Measurements from ENCODE around the gene DNAI1. TPM values are rescaled to one million over a fixed set of nuclear protein-coding genes. Genes with fewer than 3 reads are reported as not detected.
A peak's percentile ranks its signal among the peaks of the same experiment; 100 is the strongest.

The DNAI1 gene
- total RNA-seq, 1 experiment from 2014 or later = not detected

DNA sequence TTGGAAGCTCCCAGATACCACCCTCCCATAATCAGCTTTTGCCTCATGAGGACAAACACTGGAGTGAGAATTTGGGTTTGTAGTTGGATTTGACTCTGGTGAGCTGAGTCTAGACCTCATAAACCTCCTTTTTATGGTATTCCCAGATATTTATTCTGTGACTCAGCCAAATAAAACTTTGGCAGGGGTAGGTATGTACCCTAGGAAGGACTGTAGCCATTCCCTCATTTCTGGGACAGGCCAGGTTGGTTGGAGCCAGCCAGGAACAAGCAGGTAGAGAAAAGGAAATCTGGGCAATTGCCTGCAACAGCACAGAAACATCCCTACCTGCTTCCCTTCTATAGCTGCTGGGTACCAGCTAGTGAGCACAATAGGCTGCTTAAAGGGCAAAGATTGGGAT lies 44.8 kb downstream of the DNAI1 start:
- Histone ChIP-seq H3K9me2 (replicated peaks; ENCODE audit: low read length) (no peaks in the 10 kb centered on the region), H3K27ac (ENCODE audit: low read length) (peak overlapping the region; percentile 30), H3K4me3 (ENCODE audit: low read length) (no peak overlapping the region), H3K79me2 (ENCODE audit: low read length) (no peaks in the 10 kb centered on the region), H3K4me1 (ENCODE audit: insufficient read depth, low read length) (peaks cover 31% of the 10 kb centered on the region), H3F3A (ENCODE audit: low read length, unreplicated experiment) (no peaks in the 10 kb centered on the region), H3K36me3 (ENCODE audit: low read depth, low read length) (no peaks in the 10 kb centered on the region), H3K4me2 (ENCODE audit: low read length) (peak overlapping the region; percentile 57; the same call in 1 of the 2 replicates), H3K27me3 (ENCODE audit: low read length) (no peaks in the 10 kb centered on the region), H4K20me1 (ENCODE audit: low read length) (0 out of 2 replicates have a peak, but pooled peaks cover 5% of the 10 kb centered on the region), H3K9ac (ENCODE audit: low read length) (no peak overlapping the region), H2AFZ (ENCODE audit: low read length) (no peak overlapping the region), H3K9me3 (ENCODE audit: low read length) (no peaks in the 10 kb centered on the region)
- ChIA-PET POLR2A (ENCODE audit: unreplicated experiment) (no interaction called here), CTCF (interaction anchor here (0.5 to 2.9 kb wide), 2 partner anchors 89 to 238 kb away, joined by 15 to 16 read pairs; no protein-coding TSS in a partner anchor)
- intact Hi-C loops (cut with micrococcal nuclease) = loop anchor here (5.0 kb wide), 1 partner anchor 89 kb away; no protein-coding TSS in a partner anchor
- ATAC-seq (peak; percentile 74), DNase-seq (peak; percentile 90)
- BruUV-seq (replicated peaks) = no TSS peak
- TF ChIP-seq EZH2phosphoT487 (IDR thresholded peaks at IDR 0.05; ENCODE audit: borderline replicate concordance, low read length) = no peak
- TF ChIP-seq, protein P1, sequence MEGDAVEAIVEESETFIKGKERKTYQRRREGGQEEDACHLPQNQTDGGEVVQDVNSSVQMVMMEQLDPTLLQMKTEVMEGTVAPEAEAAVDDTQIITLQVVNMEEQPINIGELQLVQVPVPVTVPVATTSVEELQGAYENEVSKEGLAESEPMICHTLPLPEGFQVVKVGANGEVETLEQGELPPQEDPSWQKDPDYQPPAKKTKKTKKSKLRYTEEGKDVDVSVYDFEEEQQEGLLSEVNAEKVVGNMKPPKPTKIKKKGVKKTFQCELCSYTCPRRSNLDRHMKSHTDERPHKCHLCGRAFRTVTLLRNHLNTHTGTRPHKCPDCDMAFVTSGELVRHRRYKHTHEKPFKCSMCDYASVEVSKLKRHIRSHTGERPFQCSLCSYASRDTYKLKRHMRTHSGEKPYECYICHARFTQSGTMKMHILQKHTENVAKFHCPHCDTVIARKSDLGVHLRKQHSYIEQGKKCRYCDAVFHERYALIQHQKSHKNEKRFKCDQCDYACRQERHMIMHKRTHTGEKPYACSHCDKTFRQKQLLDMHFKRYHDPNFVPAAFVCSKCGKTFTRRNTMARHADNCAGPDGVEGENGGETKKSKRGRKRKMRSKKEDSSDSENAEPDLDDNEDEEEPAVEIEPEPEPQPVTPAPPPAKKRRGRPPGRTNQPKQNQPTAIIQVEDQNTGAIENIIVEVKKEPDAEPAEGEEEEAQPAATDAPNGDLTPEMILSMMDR (conservative IDR thresholded peaks at IDR 0.05; ENCODE audit: low read depth, low read length) = no peak
- no peak for TF ChIP-seq EZH2 (IDR thresholded peaks at IDR 0.05; ENCODE audit: low read length, unreplicated experiment)

DNA sequence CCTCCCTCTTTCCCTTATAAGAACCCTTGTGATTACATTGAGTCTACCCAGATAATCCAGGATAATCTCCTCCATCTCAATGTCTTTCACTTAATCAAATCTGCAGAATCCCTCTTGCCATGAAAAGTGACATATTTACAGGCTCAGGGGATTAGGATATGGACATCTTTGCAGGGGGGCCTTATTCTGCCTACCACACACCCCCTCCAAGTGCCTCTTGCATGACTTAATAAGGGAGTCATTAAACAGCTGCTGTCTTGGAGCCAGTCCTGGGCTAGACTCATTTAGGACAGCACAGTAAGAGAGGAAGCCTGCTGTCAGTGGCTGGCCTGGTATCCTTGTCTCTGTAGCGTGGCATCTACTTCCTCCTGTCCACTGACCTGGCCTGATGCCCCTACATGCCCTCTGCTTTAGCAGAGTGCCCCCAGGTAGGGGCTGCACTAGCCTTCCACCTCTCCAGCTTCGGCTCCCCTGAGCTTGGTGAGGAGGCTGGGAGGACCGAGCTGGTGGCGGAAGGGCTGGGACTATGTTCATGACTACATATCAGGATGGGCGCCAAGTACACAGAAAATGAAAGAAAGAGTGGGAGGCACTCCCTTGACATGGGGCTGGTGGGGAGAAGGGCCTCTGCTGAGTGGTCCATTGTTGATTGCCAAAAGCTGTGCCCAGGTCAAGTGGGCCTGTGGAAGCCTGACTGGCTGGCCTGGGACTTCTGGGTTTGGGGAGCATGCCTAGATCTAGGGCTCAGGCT lies 46.9 kb downstream of the DNAI1 start:
- Histone ChIP-seq H3K36me3 (ENCODE audit: low read depth, low read length) (no peaks in the 10 kb centered on the region), H4K20me1 (ENCODE audit: low read length) (0 out of 2 replicates have a peak, but pooled peaks cover 5% of the 10 kb centered on the region), H3K79me2 (ENCODE audit: low read length) (no peaks in the 10 kb centered on the region), H3K4me2 (ENCODE audit: low read length) (no peak overlapping the region), H3K4me3 (ENCODE audit: low read length) (no peak overlapping the region), H2AFZ (ENCODE audit: low read length) (no peak overlapping the region), H3K4me1 (ENCODE audit: insufficient read depth, low read length) (peaks cover 31% of the 10 kb centered on the region), H3K27me3 (ENCODE audit: low read length) (no peaks in the 10 kb centered on the region), H3K9me2 (replicated peaks; ENCODE audit: low read length) (no peaks in the 10 kb centered on the region), H3K9ac (ENCODE audit: low read length) (no peak overlapping the region), H3K9me3 (ENCODE audit: low read length) (no peaks in the 10 kb centered on the region), H3F3A (ENCODE audit: low read length, unreplicated experiment) (no peaks in the 10 kb centered on the region), H3K27ac (ENCODE audit: low read length) (no peak overlapping the region)
- no peak for ATAC-seq
- TF ChIP-seq, protein P1 (conservative IDR thresholded peaks at IDR 0.05; ENCODE audit: low read depth, low read length) = no peak
- TF ChIP-seq EZH2phosphoT487 (IDR thresholded peaks at IDR 0.05; ENCODE audit: borderline replicate concordance, low read length) (no peak), EZH2 (IDR thresholded peaks at IDR 0.05; ENCODE audit: low read length, unreplicated experiment) (no peak)
- ChIA-PET CTCF (no interaction called here), POLR2A (ENCODE audit: unreplicated experiment) (no interaction called here)
- intact Hi-C loops (cut with micrococcal nuclease) = no loop called here
- BruUV-seq (replicated peaks) = no TSS peak
- no peak for DNase-seq

DNA sequence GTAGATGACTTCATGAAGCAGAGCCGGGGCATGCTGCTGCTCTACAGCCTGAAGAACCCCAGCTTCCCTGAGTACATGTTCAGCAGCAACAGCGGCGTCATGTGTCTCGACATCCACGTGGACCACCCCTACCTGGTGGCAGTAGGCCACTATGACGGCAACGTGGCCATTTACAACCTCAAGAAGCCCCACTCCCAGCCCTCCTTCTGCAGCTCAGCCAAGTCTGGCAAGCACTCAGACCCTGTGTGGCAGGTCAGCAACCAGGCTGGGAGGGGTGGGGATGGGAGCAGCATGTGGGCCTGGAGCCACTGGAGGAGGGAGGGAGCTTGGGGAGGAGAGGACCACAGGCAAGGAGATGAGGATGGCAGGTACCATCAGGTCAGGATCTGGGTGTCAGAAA lies 48.0 kb downstream of the DNAI1 start:
- intact Hi-C loops (cut with micrococcal nuclease) = no loop called here
- no peak for ATAC-seq
- CTCF ChIA-PET = no interaction called here

More for the DNA sequence above, 48.0 kb downstream of the DNAI1 start:
- Histone ChIP-seq H3K27me3 (ENCODE audit: low read length) (no peaks in the 10 kb centered on the region), H3K27ac (ENCODE audit: low read length) (no peak overlapping the region), H3K9me2 (replicated peaks; ENCODE audit: low read length) (no peaks in the 10 kb centered on the region), H3F3A (ENCODE audit: low read length, unreplicated experiment) (no peaks in the 10 kb centered on the region), H2AFZ (ENCODE audit: low read length) (no peak overlapping the region), H3K9ac (ENCODE audit: low read length) (no peak overlapping the region), H3K4me2 (ENCODE audit: low read length) (no peak overlapping the region), H3K4me1 (ENCODE audit: insufficient read depth, low read length) (peaks cover 27% of the 10 kb centered on the region), H4K20me1 (ENCODE audit: low read length) (0 out of 2 replicates have a peak, but pooled peaks cover 5% of the 10 kb centered on the region), H3K36me3 (ENCODE audit: low read depth, low read length) (no peaks in the 10 kb centered on the region), H3K9me3 (ENCODE audit: low read length) (no peaks in the 10 kb centered on the region), H3K79me2 (ENCODE audit: low read length) (no peaks in the 10 kb centered on the region), H3K4me3 (ENCODE audit: low read length) (no peak overlapping the region)
- no peak for TF ChIP-seq EZH2 (IDR thresholded peaks at IDR 0.05; ENCODE audit: low read length, unreplicated experiment)
- TF ChIP-seq EZH2phosphoT487 (IDR thresholded peaks at IDR 0.05; ENCODE audit: borderline replicate concordance, low read length) = no peak
- BruUV-seq (replicated peaks) = no TSS peak
- POLR2A ChIA-PET (ENCODE audit: unreplicated experiment) = no interaction called here
- no peak for DNase-seq

All from PC-3 (cell line).